GM19463 (cell line): ENCODE measurements around the gene FOXL3.
"Not testable (repeated sequence)": the region's sequence is repeated elsewhere in the genome, so short reads cannot be mapped to it uniquely, and the experiment has no call there.

Experiments
- ATAC-seq: cut with Tn5 transposase; IDR thresholded peaks from one replicate; pipeline ENCODE4 v1.9.1; 2021; ENCODE audit warnings: mild to moderate bottlenecking, moderate library complexity; ENCODE audit not compliant: unreplicated experiment

Gene FOXL3

DNA sequence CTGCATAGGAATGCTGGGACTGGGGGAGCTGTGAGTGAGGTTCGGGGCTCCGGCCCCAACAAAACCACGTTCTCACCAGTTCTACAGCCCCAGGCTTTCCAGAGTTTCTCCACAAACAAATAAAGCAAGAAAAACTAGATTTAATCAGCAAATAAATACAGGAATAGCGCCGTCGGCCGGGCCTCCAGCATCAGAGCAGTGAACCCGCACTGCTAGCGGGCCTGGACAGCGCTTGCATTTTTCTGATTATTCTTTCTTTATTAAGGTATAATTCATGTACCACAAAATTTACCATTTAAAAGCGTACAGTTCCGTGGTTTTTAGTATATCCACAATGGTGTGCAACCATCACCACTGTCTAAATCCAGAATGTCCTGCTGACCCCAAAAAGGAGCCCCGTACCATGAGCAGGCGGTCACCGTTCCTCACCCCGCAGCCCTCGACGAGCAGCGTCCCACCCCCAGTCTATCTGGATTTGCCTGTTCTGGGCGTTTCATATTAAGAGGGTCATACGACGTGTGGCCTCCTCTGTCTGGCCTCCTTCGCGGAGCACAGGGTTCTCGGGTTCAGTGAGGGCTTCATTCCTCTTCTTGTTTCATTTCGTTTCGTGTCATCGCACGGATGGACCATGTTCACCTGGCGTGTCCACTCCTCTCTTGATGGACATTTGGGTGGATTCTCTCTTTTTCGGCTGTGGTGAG is 35.5 kb upstream of the FOXL3 start:
- no peak for ATAC-seq

DNA sequence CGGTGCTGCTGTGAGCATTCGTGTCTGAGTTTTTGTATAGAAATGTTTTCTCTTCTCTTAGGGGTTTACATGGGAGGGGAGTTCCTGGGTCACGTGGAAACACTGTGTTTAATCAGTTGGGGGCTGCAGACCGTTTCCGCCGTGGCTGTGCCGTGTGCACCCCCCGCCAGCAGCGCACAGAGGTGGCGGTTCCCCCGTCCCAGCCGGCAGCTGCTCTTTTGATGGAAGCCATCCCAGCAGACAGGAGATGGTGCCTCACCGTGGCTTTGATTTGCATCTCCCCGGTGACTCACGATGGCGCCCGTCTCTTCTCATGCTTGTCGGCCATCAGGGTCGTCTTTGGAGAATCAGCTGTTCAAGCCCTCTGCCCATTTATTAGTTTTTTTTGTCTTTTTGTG is 34.9 kb upstream of the FOXL3 start:
- no peak for ATAC-seq

DNA sequence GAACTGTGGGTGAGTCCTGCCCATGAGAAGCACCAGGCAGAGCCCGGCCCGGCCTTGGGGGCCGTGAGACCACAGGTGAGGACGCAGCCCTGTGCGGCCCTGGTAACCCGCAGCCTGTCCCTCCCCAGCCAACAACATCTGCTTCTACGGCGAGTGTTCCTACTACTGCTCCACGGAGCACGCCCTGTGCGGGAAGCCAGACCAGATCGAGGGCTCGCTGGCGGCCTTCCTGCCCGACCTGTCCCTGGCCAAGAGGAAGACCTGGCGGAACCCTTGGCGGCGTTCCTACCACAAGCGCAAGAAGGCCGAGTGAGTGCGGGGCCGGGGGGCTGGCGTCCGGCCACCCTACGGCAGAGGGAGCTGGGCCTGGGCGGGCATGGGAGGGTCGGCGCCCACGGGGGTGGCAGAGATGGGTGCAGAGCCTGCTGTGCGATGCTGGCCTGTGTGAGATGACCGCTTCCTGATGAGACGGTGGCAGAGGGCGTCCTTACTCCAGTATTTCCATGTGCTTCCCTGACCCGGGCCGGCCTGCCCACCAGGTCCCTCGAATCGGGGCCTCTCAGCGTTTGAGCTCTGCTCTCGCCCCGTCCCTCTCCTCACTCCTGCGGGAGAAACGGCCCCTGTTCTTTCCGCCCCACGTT is 34.1 kb upstream of the FOXL3 start:
- ATAC-seq, result no peak

DNA sequence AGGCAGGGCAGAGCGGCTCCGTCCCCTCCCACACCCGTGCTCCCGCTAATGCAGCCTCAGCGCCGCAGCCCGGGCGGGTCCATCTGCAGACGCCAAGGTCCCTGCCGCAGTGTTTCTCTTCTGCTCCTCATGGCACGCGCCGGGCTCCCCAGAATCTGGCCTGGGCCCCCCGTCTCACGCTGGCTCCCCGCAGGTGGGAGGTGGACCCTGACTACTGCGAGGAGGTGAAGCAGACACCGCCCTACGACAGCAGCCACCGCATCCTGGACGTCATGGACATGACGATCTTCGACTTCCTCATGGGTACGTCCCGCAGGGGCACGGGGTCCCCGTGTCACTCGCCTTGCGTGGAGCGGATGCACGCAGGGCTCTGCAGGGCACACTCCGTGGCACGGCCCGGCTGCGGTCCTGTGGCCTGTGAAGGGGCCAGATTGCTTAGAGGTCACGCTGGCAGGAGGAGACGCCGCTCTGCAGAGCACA is 33.5 kb upstream of the FOXL3 start:
- no peak for ATAC-seq

- ATAC-seq, result no peak
These were observed 32.9 kb upstream of the FOXL3 start for GRCh38 chr7:256981-257646.

DNA sequence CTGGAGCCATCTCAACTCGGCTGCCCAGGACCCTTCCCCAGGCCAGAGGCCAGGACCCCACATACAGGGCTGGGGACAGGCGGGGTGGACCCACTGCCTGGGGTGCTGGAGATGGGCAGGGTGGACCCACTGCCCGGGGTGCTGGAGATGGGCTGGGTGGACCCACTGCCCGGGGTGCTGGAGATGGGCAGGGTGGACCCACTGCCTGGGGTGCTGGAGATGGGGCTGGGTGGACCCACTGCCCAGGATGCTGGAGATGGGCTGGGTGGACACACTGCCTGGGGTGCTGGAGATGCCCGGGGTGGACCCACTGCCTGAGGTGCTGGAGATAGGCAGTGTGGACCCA is 32.4 kb upstream of the FOXL3 start:
- no peak for ATAC-seq

- no peak for ATAC-seq
These were observed 31.3 kb upstream of the FOXL3 start for GRCh38 chr7:258476-259190.

DNA sequence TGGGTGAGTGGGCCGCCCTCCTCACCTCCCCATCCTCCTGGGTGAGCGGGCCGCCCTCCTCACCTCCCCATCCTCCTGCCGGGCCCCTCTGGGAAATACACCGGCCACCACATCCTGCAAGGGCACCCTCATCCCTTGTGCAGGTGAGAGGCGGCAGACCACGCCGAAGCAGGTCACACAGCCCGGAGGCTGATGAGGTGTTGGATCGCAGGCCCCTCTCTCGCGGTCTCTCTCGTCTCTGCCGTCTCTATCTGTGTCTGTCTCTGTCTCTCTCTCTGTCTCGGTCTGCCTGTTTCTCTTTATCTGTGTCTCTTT is 30.8 kb upstream of the FOXL3 start:
- ATAC-seq, result no peak

GRCh38 chr7:259751-260405 is 30.1 kb upstream of the FOXL3 start:
- ATAC-seq, result no peak

- ATAC-seq, result no peak
These were observed 29.3 kb upstream of the FOXL3 start for GRCh38 chr7:260441-261281.

- no peak for ATAC-seq
These were observed 28.4 kb upstream of the FOXL3 start for GRCh38 chr7:261341-262250.

- ATAC-seq, result no peak
These were observed 27.8 kb upstream of the FOXL3 start for GRCh38 chr7:262251-262572.

- not testable (repeated sequence) for ATAC-seq
These were observed 27.2 kb upstream of the FOXL3 start for GRCh38 chr7:262631-263311.

- not testable (repeated sequence) for ATAC-seq
These were observed 26.3 kb upstream of the FOXL3 start for GRCh38 chr7:263483-264351.

GRCh38 chr7:264541-265191 is 25.3 kb upstream of the FOXL3 start:
- ATAC-seq, result no peak

GRCh38 chr7:265192-265997 is 24.6 kb upstream of the FOXL3 start:
- ATAC-seq, result no peak
